ENCODE data around the gene MYO3B.

- TF ChIP-seq CTCF (IDR thresholded peaks at IDR 0.05) (no peak), ZFX (IDR thresholded peaks at IDR 0.05; ENCODE audit: borderline replicate concordance) (no peak)
Observed at GRCh38 chr2:170586571-170587095, 408.7 kb downstream of the MYO3B start.
